ENCODE measurements around the gene OTOP3. TPM values are rescaled to one million over a fixed set of nuclear protein-coding genes. Genes with fewer than 3 reads are reported as not detected.
"Not testable (repeated sequence)": the region's sequence is repeated elsewhere in the genome, so short reads cannot be mapped to it uniquely, and the experiment has no call there.

Gene OTOP3
- total RNA-seq, 1 experiment from 2014 or later: not detected

DNA sequence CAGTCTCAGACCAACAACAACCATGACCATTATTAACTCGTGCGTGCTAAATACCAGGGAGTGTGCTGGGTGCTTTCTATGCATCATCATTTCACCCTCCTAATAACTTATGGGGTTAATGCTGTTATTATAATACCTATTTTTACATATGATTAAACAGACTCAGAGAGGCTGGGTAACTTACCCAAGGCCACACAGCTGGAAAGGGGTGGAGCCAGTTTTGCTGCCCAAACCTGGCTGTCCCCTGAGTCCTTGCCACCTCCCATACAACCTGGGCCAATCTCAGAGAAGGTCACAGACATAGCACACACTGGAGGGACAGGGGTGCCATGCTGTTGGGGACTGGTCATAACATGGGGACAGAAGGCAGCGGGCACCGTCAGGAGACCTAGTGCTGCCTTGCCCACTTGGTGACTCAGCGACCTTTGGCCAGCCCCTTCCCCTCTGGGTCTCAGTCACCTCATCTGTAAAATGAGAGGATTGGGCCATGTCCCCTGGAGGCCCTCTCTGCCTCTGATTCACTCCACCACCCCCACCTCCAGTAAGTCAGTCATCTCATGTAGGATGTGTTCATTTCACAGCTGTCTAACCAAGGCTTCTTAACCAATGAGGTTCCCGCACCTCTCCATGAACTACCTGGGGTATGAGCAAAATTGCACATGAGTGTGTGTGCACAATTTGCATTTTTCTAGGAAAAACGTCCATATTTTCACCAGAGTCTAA lies 30.9 kb upstream of the OTOP3 start:
- Histone ChIP-seq H3K4me1 (replicated peaks) (no peaks in the 10 kb centered on the region), H3K4me3 (no peak overlapping the region), H3K27ac (no peak overlapping the region), H3K9me3 (replicated peaks) (peaks cover 6% of the 10 kb centered on the region; the same call in 1 of the 2 replicates), H3K27me3 (replicated peaks) (peaks cover 71% of the 10 kb centered on the region), H3K36me3 (no peaks in the 10 kb centered on the region)
- DNase-seq (ENCODE audit: low read depth in 1 of 2, low spot score in 2 of 2): no peak

DNA sequence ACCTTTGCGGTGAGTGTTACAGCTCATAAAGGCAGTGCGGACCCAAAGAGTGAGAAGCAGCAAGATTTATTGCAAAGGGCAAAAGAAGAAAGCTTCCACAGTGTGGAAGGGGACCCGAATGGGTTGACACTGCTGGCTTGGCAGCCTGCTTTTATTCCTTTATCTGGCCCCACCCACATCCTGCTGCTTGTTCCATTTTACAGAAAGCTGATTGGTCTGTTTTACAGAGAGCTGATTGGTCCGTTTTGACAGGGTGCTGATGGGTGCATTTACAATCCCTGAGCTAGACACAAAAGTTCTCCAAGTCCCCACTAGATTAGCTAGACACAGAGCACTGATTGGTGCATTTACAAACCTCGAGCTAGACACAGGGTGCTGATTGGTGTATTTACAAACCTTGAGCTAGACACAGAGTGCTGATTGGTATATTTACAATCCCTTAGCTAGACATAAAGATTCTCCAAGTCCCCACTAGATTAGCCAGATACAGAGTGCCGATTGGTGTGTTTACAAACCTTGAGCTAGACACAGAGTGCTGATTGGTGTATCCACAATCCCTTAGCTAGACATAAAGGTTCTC lies 29.4 kb upstream of the OTOP3 start:
- H3K27ac ChIP-seq; DNase-seq (ENCODE audit: low read depth in 1 of 2, low spot score in 2 of 2); H3K4me1 ChIP-seq (replicated peaks); H3K36me3 ChIP-seq; H3K4me3 ChIP-seq; H3K9me3 ChIP-seq (replicated peaks): not testable (repeated sequence)
- peaks cover 59% of the 10 kb centered on the region for H3K27me3 ChIP-seq (replicated peaks)

DNA sequence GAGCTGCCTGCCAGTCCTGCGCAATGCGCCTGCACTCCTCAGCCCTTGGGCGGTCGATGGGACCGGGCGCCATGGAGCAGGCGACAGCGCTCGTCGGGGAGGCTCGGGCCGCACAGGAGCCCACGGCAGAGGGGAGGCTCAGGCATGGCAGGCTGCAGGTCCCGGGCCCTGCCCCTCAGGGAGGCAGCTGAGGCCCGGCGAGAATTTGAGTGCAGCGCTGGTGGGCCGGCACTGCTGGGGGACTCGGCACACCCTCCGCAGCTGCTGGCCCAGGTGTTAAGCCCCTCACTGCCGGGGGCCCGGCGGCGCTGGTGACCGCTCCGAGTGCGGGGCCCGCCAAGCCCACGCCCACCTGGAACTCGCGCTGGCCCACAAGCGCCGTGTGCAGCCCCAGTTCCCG lies 28.7 kb upstream of the OTOP3 start:
- DNase-seq (ENCODE audit: low read depth in 1 of 2, low spot score in 2 of 2): no peak
- Histone ChIP-seq H3K9me3 (replicated peaks) (peaks cover 6% of the 10 kb centered on the region; the same call in 1 of the 2 replicates), H3K4me1 (replicated peaks) (no peaks in the 10 kb centered on the region), H3K36me3 (no peaks in the 10 kb centered on the region), H3K27ac (no peak overlapping the region), H3K4me3 (no peak overlapping the region), H3K27me3 (replicated peaks) (peaks cover 52% of the 10 kb centered on the region)

DNA sequence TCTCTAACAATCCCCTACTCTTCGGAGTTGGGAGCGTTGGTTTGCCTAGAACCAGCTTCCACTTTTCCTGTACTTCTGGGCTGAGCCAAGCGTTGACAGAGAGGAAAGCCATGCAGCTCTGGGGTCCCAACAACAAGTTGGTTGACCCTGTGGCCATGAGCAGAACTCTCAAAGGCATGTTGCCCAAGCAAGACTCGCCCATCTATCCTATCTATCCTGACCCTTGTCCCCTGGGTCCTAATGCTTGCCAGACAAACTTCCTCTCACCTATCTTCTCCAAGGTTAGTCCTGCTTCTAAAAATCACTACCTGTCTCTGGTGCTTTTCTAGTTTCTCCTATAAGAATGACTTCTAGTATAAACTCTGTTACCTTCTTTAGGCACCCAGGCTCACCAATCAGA lies 26.6 kb upstream of the OTOP3 start:
- H3K27me3 ChIP-seq (replicated peaks): peaks cover 38% of the 10 kb centered on the region
- not testable (repeated sequence) for H3K27ac ChIP-seq; H3K36me3 ChIP-seq; DNase-seq (ENCODE audit: low read depth in 1 of 2, low spot score in 2 of 2); H3K9me3 ChIP-seq (replicated peaks); H3K4me1 ChIP-seq (replicated peaks); H3K4me3 ChIP-seq

DNA sequence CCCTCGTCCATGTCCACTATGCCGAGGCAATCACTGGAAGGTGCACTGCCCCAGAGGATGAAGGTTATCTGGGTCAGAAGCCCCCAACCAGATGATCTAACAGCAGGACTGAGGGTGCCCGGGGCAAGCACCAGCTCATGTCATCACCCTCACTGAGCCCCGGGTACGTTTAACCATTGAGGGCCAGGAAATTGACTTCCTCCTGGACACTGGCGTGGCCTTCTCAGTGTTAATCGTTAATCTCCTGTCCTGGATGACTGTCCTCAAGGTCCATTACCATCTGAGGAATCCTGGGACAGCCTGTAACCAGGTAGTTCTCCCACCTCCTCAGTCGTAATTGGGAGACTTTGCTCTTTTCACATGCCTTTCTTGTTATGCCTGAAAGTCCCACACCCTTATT lies 24.3 kb upstream of the OTOP3 start:
- H3K36me3 ChIP-seq; DNase-seq (ENCODE audit: low read depth in 1 of 2, low spot score in 2 of 2); H3K4me3 ChIP-seq; H3K27ac ChIP-seq; H3K4me1 ChIP-seq (replicated peaks); H3K9me3 ChIP-seq (replicated peaks): not testable (repeated sequence)
- H3K27me3 ChIP-seq (replicated peaks): peaks cover 25% of the 10 kb centered on the region

DNA sequence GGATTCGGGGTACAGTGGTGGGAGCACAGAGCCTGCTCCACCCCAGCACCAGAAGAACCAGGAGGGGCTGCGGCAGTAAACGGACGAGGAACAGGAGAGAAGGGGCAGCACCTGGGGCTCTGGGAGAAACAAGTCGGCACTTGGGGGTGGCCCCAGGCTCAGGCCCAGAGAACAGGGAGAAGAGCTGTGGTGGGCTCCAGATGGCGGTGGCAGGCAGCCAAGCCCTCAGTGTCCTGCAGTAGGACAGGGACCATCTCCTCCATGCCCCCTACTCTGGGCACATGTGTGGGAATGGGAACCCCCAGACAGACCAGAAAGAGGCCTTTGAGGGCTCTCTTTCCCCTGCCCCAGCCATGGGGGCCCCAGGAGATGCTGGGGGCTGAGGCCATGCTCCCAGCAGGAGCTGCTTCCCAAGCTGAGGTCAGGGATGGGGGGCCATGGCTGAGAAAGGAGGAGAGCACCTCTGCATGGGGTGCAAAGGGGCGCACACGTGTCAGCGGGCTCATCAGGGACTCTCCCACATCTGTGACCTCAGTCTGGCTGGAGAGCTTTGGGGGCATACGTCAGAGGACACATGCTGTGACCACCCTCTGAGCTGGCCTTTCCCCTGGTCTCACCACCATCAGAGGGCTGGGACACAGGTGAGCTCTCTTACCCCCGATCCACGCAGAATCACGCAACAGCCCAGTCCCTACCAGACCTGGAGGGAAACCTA lies 19.4 kb upstream of the OTOP3 start:
- Histone ChIP-seq H3K27me3 (replicated peaks) (peaks cover 54% of the 10 kb centered on the region), H3K4me1 (replicated peaks) (peaks cover 9% of the 10 kb centered on the region; the same call in 1 of the 2 replicates), H3K27ac (no peak overlapping the region), H3K36me3 (no peaks in the 10 kb centered on the region), H3K4me3 (no peak overlapping the region), H3K9me3 (replicated peaks) (peaks cover 3% of the 10 kb centered on the region; the same call in 1 of the 2 replicates)
- no peak for DNase-seq (ENCODE audit: low read depth in 1 of 2, low spot score in 2 of 2)

DNA sequence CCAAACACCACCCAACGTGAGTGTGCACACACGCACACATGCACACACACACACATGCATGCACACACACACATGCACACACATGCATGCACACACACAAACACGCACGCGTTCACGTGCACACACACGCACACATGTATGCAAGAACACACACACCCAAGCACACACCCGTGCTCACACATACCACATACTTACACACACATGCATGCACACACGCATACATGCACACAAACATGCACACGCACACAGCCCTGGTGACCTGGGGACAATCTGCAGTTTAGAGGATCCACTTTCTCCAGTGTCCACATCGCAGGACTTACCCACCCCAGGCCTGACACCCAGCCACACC lies 18.9 kb upstream of the OTOP3 start:
- peaks cover 9% of the 10 kb centered on the region; the same call in 1 of the 2 replicates for H3K4me1 ChIP-seq (replicated peaks)
- H3K9me3 ChIP-seq (replicated peaks): peaks cover 3% of the 10 kb centered on the region; the same call in 1 of the 2 replicates
- DNase-seq (ENCODE audit: low read depth in 1 of 2, low spot score in 2 of 2): no peak
- H3K36me3 ChIP-seq: no peaks in the 10 kb centered on the region
- H3K27ac ChIP-seq: no peak overlapping the region
- H3K27me3 ChIP-seq (replicated peaks): peaks cover 59% of the 10 kb centered on the region
- H3K4me3 ChIP-seq: no peak overlapping the region

DNA sequence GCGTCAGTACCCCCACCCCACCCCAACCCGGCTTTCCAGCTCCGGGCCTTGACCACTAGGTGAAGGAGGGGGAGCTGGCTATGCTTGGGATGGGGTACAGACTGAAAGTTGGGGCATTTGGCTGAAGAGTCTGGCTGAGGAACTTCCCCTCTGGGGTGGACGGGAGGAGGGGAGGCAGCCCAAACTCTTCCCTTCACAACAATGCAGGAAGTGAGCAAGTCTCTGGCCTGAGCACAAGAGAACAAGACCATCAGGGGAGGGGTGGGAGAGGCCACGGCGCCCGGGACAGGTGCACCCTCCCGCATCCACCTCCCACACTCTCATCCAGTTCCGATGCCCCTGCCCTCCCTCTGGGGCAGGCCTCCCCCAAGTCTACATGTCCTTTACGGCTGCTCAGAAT lies 18.3 kb upstream of the OTOP3 start:
- no peak for DNase-seq (ENCODE audit: low read depth in 1 of 2, low spot score in 2 of 2)
- H3K27ac ChIP-seq: no peak overlapping the region
- H3K9me3 ChIP-seq (replicated peaks): peaks cover 3% of the 10 kb centered on the region; the same call in 1 of the 2 replicates
- no peak overlapping the region for H3K4me3 ChIP-seq
- H3K27me3 ChIP-seq (replicated peaks): peaks cover 63% of the 10 kb centered on the region
- no peaks in the 10 kb centered on the region for H3K36me3 ChIP-seq
- H3K4me1 ChIP-seq (replicated peaks): peaks cover 9% of the 10 kb centered on the region; the same call in 1 of the 2 replicates

DNA sequence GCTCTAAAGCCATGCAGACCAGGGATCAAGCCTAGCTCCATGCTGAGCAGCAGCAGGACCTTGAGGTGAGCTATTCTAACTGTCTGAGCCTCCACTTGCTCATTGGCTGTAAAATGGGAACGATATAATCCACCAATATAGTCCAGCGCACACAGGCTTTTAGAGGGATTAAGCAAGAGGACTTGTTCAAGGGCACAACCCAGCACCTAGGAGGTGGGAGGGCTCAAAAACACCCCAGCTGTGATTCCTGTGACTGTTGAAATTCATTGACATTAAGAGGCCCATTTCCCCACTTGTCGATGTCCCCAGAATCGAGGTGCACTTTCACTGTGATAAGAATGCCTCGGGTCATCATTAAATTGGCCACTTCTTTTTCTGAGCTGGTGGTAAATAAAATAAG lies 16.8 kb upstream of the OTOP3 start:
- Histone ChIP-seq H3K27ac (no peak overlapping the region), H3K36me3 (no peaks in the 10 kb centered on the region), H3K4me1 (replicated peaks) (peaks cover 20% of the 10 kb centered on the region), H3K27me3 (replicated peaks) (peaks cover 75% of the 10 kb centered on the region), H3K4me3 (no peak overlapping the region), H3K9me3 (replicated peaks) (peaks cover 3% of the 10 kb centered on the region; the same call in 1 of the 2 replicates)
- DNase-seq (ENCODE audit: low read depth in 1 of 2, low spot score in 2 of 2): no peak

DNA sequence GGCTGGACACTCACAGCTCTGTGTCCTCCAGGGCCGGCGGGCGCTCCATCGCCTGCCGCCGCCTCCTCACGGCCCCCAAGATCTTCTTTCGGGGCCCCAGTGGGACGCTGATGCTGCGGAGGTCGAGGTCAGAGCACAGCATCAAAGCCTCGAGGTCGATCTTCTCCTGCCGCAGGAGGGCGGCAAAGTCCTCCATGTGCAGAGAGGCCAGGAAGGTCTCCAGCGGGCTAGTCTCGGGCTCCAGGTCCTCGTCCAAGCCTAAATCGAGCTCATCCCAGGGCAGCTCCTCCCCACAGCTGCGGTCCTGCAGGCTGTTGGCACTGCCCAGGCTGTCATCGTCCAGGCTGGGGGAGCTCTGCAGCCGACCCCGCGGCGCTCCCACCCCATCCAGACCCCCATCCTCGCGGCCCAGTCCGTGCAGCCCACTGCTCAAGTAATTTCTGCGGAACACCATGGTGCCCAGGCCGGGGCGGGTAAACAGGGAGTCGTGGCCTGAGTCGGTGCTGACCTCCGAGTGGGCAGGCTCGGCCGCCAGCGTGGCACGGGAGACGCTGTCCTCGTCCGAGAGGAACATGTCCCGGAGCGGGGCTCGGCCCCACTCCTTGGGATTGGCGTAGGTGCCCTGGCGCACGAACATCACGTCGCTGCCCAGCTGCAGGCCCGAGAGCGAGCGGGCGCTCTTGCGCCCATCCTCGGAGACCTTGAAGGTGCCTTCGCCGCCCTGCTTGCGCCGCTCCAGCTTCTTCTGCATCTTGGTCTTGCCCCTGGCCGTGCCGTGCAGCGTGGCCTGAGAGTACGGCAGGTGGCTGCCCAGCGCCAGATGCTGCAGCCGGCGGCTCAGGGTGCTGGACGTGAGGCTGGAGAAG lies 16.0 kb upstream of the OTOP3 start:
- peaks cover 22% of the 10 kb centered on the region for H3K4me1 ChIP-seq (replicated peaks)
- peaks cover 3% of the 10 kb centered on the region; the same call in 1 of the 2 replicates for H3K9me3 ChIP-seq (replicated peaks)
- no peak overlapping the region for H3K27ac ChIP-seq
- peaks cover 82% of the 10 kb centered on the region for H3K27me3 ChIP-seq (replicated peaks)
- H3K36me3 ChIP-seq: no peaks in the 10 kb centered on the region
- DNase-seq (ENCODE audit: low read depth in 1 of 2, low spot score in 2 of 2): no peak
- H3K4me3 ChIP-seq: no peak overlapping the region

DNA sequence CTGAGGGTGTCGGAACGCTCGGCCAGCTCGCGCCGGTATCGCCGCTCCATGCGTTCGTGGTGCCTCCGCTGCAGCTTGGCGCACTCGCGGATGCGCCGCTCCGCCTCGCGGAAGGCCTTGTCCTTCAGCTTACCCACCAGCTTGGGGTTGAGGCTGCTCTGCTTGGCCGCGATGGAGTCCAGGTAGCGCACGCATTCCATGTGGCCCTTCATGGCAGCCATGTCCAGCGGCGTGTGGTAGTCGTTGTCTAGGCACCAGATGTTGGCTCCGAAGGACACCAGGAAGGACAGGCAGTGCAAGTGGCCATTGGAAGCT lies 15.4 kb upstream of the OTOP3 start:
- Histone ChIP-seq H3K27me3 (replicated peaks) (peaks cover 84% of the 10 kb centered on the region), H3K36me3 (no peaks in the 10 kb centered on the region), H3K27ac (no peak overlapping the region), H3K4me3 (no peak overlapping the region), H3K4me1 (replicated peaks) (peaks cover 22% of the 10 kb centered on the region), H3K9me3 (replicated peaks) (peaks cover 3% of the 10 kb centered on the region; the same call in 1 of the 2 replicates)
- DNase-seq (ENCODE audit: low read depth in 1 of 2, low spot score in 2 of 2): no peak

DNA sequence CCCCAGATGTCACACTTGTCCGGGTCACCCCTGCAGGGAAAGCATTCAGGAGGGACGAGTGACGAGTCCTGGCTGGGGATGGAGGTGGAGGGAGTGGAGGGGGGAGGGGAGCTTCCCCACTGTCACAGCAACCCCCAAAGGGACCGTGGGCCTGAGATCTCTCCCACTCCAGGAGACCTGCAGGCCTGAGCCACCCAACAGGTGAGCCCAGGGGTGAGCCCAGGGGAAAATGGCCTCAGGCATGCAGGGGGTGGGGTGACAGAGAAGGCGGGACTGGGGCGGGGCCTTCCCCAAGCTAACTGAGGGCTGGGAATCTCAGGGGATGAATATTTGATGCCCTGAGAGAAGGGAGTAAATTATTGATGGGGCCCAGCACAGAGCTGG lies 15.1 kb upstream of the OTOP3 start:
- no peak for DNase-seq (ENCODE audit: low read depth in 1 of 2, low spot score in 2 of 2)
- Histone ChIP-seq H3K27ac (no peak overlapping the region), H3K27me3 (replicated peaks) (peaks cover 87% of the 10 kb centered on the region), H3K4me1 (replicated peaks) (peaks cover 22% of the 10 kb centered on the region), H3K4me3 (no peak overlapping the region), H3K36me3 (no peaks in the 10 kb centered on the region), H3K9me3 (replicated peaks) (peaks cover 3% of the 10 kb centered on the region; the same call in 1 of the 2 replicates)

DNA sequence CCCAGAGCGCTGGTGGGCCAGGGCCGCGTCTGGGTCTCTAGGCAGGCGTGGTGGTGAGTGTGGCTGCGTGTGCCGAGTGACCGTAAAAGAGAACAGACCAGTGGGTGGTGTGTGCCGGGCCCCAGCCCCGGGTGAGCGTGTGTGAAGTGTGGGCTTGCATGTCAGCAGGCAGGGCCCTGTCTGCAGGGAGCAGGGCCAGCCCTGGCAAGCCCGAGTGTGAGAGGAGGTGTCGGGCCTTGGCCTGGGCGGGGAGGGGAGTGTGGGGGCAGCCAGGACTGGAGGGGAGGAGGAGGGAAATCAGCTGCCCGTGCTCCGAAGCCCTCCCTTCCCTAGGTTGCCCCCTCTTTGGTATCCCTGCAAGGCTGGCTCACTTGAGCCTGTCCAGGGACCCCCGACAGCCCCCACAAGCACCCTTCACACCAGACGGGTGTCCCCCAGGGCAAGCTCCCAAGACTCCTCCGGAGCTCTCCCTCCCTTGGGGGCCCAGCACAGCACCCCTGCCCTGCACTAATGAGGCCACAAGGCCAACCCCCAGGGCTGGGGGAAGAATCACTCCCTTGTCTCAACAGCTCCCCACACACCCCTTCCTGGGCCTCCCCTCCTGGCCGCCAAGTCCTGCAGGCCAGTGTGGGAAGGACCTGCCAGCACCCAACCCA lies 14.5 kb upstream of the OTOP3 start:
- Histone ChIP-seq H3K4me1 (replicated peaks) (peaks cover 22% of the 10 kb centered on the region), H3K27me3 (replicated peaks) (peaks cover 92% of the 10 kb centered on the region)

More for the DNA sequence above, 14.5 kb upstream of the OTOP3 start:
- Histone ChIP-seq H3K36me3 (no peaks in the 10 kb centered on the region), H3K27ac (no peak overlapping the region), H3K4me3 (no peak overlapping the region), H3K9me3 (replicated peaks) (peaks cover 3% of the 10 kb centered on the region; the same call in 1 of the 2 replicates)
- DNase-seq (ENCODE audit: low read depth in 1 of 2, low spot score in 2 of 2): no peak
